HFFc6 (cell line): ENCODE measurements around the gene SPG11. TPM values are rescaled to one million over a fixed set of nuclear protein-coding genes. Genes with fewer than 3 reads are reported as not detected.

Experiments
- DNase-seq: peaks from one replicate; pipeline ENCODE4 v3.0.0-alpha.2; 2018
- H3K27ac Mint-ChIP-seq: 2 replicates; pipeline ENCODE4 v1.8.0; 2020; ENCODE audit warnings: mild to moderate bottlenecking, mixed read lengths
- H3K27me3 Mint-ChIP-seq: 2 replicates; pipeline ENCODE4 v1.8.0; 2021; ENCODE audit warnings: mild to moderate bottlenecking, moderate library complexity, mixed read lengths; ENCODE audit not compliant: insufficient read depth
- H3K36me3 Mint-ChIP-seq: 2 replicates; pipeline ENCODE4 v1.8.0; 2021; ENCODE audit warnings: low read depth, mixed read lengths
- H3K4me1 Mint-ChIP-seq: 2 replicates; pipeline ENCODE4 v1.8.0; 2020; ENCODE audit warnings: low read depth, mixed read lengths
- H3K4me3 Mint-ChIP-seq: 2 replicates; pipeline ENCODE4 v1.8.0; 2020; ENCODE audit warnings: mild to moderate bottlenecking, moderate library complexity, mixed read lengths
- H3K9me3 Mint-ChIP-seq: 2 replicates; pipeline ENCODE4 v1.8.0; 2020; ENCODE audit warnings: mild to moderate bottlenecking, mixed read lengths
- total RNA-seq, 6 experiments: library from RNA; stranded (reverse); fragmentation: NEBNext Ultra II Directional; extraction: Animal tissue kit (Norgen Biotek cat#: 25700); gene quantifications; 2 replicates in 1 of 6; 3 replicates in 5 of 6; pipeline ENCODE4 v1.2.3, GENCODE V29; 2021
- TF ChIP-seq, protein P1 (sequence below): fragments of 200-600 bp; sonication (generic); IDR thresholded peaks from 2 replicates; pipeline ENCODE4 v1.5.0; 2021; ENCODE audit warnings: antibody characterized with exemption, mild to moderate bottlenecking

SPG11 gene
- total RNA-seq, 6 experiments from 2014 or later: 28.0 to 34.1 (median 31.2) TPM

DNA sequence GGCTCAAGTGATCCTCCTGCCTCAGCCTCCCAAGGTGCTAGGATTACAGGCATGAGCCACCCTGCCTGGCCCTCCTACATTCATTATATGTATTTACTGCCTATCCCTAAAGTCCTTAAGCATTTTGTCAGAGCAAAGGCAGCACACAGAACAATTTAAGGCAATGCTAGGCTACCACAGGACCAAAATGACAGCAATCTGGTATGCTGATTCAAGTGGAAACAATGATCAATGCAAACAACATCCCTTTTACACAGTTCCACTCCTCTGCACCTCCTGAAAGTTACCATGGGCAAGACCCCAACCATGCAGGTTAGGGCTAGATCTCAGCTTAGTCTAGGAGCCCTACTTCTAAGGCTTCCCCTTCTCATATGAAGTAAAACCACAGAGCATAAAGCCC lies 40.3 kb downstream of the SPG11 start:
- H3K27ac Mint-ChIP-seq: no peak overlapping the region
- no peak overlapping the region for H3K4me3 Mint-ChIP-seq
- TF ChIP-seq, protein P1, sequence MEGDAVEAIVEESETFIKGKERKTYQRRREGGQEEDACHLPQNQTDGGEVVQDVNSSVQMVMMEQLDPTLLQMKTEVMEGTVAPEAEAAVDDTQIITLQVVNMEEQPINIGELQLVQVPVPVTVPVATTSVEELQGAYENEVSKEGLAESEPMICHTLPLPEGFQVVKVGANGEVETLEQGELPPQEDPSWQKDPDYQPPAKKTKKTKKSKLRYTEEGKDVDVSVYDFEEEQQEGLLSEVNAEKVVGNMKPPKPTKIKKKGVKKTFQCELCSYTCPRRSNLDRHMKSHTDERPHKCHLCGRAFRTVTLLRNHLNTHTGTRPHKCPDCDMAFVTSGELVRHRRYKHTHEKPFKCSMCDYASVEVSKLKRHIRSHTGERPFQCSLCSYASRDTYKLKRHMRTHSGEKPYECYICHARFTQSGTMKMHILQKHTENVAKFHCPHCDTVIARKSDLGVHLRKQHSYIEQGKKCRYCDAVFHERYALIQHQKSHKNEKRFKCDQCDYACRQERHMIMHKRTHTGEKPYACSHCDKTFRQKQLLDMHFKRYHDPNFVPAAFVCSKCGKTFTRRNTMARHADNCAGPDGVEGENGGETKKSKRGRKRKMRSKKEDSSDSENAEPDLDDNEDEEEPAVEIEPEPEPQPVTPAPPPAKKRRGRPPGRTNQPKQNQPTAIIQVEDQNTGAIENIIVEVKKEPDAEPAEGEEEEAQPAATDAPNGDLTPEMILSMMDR: no peak
- no peaks in the 10 kb centered on the region for H3K9me3 Mint-ChIP-seq
- DNase-seq: no peak
- H3K36me3 Mint-ChIP-seq: no peaks in the 10 kb centered on the region; the same call in 1 of the 2 replicates
- H3K4me1 Mint-ChIP-seq: no peaks in the 10 kb centered on the region
- H3K27me3 Mint-ChIP-seq: no peaks in the 10 kb centered on the region; the same call in 1 of the 2 replicates

DNA sequence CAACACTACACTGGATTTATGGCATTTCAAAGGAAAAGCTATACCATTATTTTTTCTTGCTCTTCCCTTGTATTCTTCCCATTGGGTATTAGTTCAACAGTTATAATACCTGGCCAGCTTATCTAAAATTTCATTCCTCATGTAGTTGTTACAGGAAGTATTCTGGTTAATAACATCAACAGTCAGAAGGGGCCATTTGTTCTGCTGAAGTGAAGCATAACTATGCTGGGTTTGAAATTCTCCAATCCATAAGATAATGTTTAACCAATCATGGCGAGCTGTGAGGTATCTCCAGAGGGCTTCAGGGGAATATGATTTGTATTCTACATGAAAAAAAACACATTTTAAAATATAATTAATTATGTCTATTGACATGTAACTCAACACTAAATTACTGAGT lies 43.4 kb downstream of the SPG11 start:
- no peaks in the 10 kb centered on the region; the same call in 1 of the 2 replicates for H3K27me3 Mint-ChIP-seq
- no peak overlapping the region for H3K4me3 Mint-ChIP-seq
- TF ChIP-seq, protein P1: no peak
- no peak overlapping the region for H3K27ac Mint-ChIP-seq
- H3K4me1 Mint-ChIP-seq: no peaks in the 10 kb centered on the region
- H3K9me3 Mint-ChIP-seq: no peaks in the 10 kb centered on the region
- peaks cover 12% of the 10 kb centered on the region for H3K36me3 Mint-ChIP-seq
- DNase-seq: no peak

DNA sequence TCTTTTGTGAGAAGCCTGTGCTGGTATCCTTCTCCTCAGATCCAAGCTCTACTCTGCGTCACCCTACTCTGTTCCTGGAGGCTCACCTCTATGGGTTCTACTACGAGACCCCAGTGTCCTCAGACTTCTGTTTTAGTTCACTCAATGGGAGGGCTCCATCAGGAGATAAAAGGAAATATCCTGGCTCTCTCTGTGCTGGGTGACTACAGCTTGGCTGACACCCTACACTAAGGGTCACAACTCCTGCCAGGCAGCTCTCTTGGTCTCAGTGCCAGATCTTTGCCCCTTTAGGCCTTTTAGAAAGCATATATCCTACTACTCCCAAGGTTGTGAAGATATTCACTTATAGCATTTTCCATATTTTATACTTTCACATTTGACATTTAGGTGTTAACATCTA lies 46.5 kb downstream of the SPG11 start:
- Mint-ChIP-seq H3K27me3 (no peaks in the 10 kb centered on the region), H3K9me3 (no peaks in the 10 kb centered on the region), H3K4me1 (no peaks in the 10 kb centered on the region), H3K36me3 (peaks cover 35% of the 10 kb centered on the region), H3K4me3 (no peak overlapping the region), H3K27ac (no peak overlapping the region)
- TF ChIP-seq, protein P1: no peak
- no peak for DNase-seq

DNA sequence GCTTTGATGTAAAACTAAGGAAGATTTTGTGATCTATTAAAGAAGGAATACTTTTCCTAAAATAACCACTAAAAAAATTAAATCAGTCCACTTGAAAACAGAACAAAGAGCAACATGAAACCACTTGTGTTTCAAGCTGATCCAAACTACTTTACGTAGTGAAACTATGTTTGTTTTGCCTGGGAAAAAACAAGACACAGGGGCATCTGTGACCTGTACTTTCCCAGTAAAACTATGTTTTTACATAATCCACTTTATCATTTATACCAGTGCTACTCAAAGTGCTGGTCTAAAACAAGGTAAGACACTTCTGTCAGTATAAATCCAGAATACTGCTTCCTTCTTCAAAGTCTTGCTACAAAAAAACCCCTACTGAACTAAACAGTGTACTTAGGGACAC lies 56.7 kb downstream of the SPG11 start:
- H3K4me3 Mint-ChIP-seq: no peak overlapping the region
- TF ChIP-seq, protein P1: no peak

DNA sequence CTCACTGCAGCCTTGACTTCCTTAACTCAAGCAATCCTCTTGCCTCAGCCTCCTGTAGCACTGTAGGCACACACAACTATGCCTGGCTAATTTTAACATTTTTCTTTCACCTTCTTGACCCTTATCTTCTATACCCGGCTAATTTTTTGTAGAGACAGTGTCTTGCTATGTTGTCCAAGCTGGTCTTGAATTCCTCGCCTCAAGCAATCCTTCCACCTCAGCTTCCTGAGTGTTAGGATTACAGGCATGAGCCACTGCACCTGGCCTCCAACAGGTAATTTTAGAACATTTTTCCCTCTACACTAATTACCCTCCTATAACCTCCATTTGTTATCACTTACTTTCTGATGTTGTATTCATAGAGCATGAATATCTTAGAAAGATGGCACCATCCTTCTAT lies 60.3 kb downstream of the SPG11 start:
- no peak for DNase-seq
- no peak overlapping the region for H3K27ac Mint-ChIP-seq
- H3K27me3 Mint-ChIP-seq: no peaks in the 10 kb centered on the region; the same call in 1 of the 2 replicates
- peaks cover 12% of the 10 kb centered on the region for H3K4me1 Mint-ChIP-seq
- TF ChIP-seq, protein P1: no peak
- H3K9me3 Mint-ChIP-seq: no peaks in the 10 kb centered on the region
- peaks cover 34% of the 10 kb centered on the region for H3K36me3 Mint-ChIP-seq
- H3K4me3 Mint-ChIP-seq: no peak overlapping the region

More for the DNA sequence above, 56.7 kb downstream of the SPG11 start:
- peaks cover 31% of the 10 kb centered on the region for H3K36me3 Mint-ChIP-seq
- H3K27ac Mint-ChIP-seq: no peak overlapping the region
- H3K9me3 Mint-ChIP-seq: no peaks in the 10 kb centered on the region
- DNase-seq: no peak
- no peaks in the 10 kb centered on the region for H3K4me1 Mint-ChIP-seq
- no peaks in the 10 kb centered on the region; the same call in 1 of the 2 replicates for H3K27me3 Mint-ChIP-seq

DNA sequence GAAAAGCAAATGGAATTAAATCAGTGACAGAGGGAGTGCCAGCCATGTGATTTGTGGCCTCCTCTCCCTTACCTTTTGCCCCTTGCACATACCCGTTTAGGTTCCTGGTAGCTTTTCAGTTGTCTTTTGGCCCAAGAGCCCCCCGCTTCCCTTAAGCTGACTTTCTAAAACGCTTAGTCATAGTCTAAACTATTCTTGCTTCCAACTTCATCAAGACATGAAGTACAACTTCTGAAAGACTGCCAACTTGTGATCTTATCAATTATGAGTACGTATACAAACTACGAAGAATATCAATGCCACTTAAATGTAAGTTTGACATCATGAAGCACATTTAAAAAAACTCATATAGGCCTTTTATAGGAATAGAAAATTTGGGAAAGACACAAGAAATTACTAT lies 64.6 kb downstream of the SPG11 start:
- 0 out of 2 replicates have a peak overlapping the region, but pooled peaks have one; percentile 2 for H3K4me3 Mint-ChIP-seq
- TF ChIP-seq, protein P1: no peak
- no peaks in the 10 kb centered on the region for H3K27me3 Mint-ChIP-seq
- peak overlapping the region; percentile 61 for H3K27ac Mint-ChIP-seq
- H3K9me3 Mint-ChIP-seq: no peaks in the 10 kb centered on the region
- peak; percentile 87 for DNase-seq
- H3K36me3 Mint-ChIP-seq: peaks cover 25% of the 10 kb centered on the region
- peaks cover 24% of the 10 kb centered on the region for H3K4me1 Mint-ChIP-seq
